Stimulated activated CD4-positive, alpha-beta T cell treated with anti-CD3 and anti-CD28 coated beads, Interleukin-1b, Interleukin-23, amount 100 ng/mL, for 4 hours (primary cell): Measurements from ENCODE around the gene RBM4B.

ENCODE experiments used
- DNase-seq, 2 donors: peaks; one replicate each; pipeline ENCODE4 v3.0.0-alpha.2; 2020; ENCODE audit warnings: low read depth in 2 of 2

RBM4B gene

GRCh38 chr11:66686801-66687750 is 9.4 kb upstream of the RBM4B start:
- DNase-seq: no peak

DNA sequence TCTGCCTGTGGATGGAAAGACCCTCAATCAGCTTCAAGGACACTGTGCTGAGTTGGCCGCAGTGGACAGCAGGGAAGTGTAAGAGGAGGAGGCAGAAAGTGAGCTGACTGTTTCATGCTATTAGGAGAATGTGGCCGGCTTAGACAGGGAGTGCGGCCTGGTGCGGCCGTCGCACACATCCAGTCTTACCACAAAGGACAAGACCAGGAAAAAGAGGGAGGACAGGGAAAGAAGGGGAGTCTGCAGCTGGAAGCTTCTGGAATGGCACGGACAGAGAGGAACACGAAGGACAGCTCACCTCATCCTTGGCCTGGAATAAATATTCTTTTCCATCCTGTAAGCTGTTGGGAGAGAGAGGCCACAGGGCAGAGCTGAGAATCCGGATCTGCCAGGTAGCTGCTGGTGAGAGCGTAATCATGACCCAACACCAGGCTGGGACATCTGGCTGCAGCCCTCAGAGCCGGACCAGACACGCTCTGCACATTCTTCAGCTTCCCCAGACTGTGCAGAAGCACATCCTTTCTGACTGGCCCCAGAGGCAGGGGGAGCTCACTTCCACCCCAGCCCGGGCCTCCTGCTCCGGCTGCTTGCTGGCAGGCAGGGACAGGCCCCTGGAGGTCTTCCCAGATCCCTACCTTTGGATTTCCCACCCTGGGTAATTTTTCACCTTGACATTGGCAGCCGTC is 8.6 kb upstream of the RBM4B start:
- no peak for DNase-seq

DNA sequence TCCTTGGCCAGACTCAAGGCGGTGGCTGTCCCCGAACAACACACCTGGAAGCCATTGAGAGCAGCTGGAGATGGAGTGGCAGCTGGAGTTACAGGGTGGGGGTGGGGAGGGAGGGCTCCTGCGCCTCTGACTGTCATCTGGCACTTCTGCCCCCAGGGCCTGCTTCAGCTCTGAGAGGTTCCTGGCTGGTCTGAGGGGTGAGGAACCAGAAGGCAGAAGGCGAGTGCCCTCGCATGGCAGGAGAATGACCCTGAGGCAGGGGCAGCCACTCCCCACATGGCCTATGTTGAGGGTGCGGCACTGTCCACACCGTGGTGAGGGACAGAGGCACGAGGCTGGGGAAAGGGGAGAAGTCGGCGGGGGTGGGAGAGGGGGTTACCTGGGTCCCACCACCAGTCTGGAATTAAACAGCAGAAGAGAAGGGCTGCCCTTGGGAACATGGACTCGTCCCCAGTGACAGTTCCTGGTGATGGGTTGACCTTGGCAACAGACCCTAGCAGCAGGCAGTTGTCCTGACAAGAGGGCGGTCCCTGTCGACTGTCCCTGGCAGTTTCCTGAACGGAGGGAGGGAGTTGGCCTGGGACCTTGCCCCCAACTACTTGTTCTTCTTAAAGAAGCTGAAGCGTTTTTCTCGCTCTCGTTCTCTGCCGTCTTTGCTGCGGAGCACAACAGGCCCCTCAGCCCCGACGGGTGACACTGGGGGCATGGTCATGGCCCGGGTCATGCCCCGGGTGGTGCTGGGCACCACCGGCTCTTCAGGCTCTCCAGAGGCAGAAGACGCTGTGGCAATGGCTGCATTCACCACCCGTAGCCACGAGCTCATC is 7.8 kb upstream of the RBM4B start:
- no peak for DNase-seq

DNA sequence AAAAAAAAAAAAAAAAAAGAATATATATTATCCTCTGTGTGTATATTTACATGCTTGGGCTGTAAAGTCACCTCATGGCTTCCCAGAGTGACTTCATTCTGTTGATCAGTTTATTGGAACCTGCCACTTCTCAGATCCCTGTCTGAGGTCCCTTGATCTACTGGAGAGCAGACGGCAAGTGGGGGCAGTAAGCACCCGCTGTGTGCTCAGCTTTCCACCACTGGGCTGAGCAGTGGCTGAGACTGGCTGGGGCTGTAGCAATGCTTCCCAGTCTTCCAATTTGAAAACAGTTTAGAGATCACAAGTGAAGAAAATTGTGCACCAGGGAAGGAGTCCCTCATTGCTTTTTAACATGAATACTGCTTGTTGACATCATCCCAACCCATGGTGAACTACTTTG is 6.9 kb upstream of the RBM4B start:
- no peak for DNase-seq

DNA sequence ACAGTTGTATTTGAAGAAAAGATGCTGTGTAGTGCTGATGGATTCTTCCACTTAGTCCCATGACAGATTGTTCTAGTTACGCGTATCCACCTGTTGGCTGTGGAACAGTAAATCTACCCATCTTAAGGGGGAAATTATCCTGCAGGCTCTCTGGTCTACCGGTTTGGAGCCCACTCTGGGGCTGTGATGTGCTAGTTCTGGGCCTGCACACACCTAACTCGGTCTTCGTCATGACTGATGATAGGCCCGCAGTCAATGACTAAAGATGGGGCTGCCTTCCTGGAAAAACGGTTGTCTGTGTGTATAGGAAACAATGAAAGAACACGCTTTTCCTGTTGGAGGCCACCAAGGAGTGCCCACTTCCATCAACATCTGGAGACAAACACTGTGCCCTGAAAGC is 6.2 kb upstream of the RBM4B start:
- DNase-seq: no peak

GRCh38 chr11:66680966-66681645 is 3.4 kb upstream of the RBM4B start:
- no peak for DNase-seq

DNA sequence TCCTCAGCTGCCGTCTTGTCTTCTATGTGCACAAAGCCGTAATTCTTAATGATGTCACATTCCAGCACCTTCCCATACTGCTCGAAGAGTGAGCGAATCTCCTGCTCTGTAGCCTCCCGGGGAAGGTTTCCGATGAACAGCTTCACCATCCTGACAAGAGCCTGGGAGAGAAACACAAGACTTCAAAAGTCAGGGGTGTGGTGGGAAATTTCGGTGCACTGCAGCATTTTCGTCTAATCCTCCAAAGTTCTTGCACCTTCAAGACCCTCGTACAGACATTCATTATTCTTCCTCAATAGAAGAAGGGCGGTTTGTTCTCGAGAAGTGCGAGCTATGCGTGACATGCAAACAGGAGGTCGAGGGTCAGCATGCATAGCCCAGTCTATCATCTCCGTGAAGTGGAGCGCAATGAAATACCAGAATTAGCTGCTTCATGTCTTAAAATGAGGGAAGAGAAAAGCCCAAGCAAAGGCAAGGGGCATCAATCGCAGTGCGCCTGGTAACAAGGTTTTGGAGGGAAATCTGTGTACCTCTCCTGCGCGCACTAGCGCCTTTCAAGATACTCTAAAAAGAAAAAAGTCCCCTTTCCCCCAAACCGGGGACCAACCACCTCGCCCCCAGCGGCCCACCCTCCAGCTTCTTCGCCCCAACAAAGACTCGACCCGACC is 622 bp downstream of the RBM4B start:
- no peak for DNase-seq

DNA sequence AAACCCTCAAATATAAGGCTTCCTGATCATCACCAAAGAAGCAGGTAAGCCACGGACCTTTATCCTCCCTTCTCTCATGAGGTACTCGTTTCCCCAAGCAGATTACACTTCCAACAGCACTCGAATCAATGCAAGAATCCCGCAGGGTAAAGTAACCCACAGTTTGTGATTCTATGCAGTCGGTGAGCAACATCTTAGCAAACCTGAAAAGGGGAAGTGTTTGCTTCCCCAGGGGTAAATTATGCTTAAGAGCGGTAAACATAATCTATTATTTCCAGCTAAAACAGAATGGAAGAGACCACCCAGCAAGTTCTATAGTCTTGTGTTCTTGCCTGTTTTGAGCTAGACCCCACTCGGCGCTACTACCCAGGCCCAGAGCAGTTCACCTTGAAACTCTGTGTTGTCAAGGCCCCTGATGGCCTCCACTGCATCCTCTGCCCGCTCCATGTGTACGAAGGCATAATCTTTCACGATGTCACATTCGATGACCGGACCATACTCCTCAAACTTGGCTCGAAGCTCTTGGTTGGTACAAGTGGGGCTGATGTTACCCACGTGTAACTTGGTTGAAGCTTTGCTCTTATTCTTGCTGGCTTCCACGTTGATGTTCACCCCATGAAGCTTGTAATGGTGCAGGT is 1.3 kb downstream of the RBM4B start:
- DNase-seq: no peak

DNA sequence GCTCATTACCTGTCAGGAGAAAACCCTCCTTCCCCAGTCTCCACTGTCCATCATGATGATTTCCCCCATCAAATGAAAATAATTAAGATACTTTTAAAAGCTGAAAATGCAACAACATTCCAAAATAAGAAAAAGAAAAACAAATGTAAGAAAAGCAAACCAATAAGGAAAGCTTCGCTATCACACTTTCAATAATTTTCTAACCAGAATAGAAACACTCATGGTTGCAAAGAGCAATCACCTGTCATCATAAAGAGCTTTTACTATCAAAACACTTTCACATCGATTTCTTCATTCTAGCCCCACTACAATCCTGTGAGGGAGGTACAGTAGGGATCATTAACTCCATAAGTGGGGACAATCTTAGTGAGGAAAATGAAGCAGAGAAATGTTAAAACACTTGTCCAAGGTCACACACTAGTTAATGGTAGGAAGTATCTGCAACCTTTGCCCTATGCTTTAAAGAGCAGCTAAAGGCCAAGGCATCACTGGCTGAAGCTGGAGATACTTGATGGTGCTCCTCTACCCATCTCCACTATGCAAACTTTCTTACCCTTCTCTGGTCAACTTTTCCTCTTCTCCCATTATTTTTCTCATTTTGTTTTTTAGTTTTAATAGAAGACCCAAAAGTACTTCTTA is 2.6 kb downstream of the RBM4B start:
- DNase-seq: no peak

- DNase-seq: no peak
Measured at GRCh38 chr11:66670816-66671215, 6.9 kb downstream of the RBM4B start.

DNA sequence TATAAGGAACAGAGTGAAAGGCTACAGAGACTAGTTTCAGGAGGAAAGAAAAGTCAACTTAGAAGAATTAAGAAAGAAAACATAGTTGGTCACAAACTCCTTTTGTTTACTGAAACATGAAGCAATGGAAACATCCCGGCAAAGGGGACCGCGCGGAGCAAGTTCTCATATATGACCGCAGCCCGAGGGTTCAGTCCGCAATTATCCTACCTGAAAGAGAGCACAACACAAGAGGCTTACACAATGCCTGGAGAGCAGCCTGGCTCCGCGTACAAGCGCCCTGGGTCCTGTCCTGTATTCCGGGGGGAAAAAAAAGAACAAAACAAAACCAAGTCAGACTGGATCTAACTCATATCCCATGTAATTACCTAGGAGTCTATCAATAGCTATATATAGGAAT is 12.3 kb downstream of the RBM4B start:
- DNase-seq: no peak

- DNase-seq: no peak
Measured at GRCh38 chr11:66663741-66664296, 13.9 kb downstream of the RBM4B start.

- no peak for DNase-seq
Measured at GRCh38 chr11:66659763-66660162, 17.9 kb downstream of the RBM4B start.

- DNase-seq: no peak
Measured at GRCh38 chr11:66653123-66653522, 24.6 kb downstream of the RBM4B start.

GRCh38 chr11:66652651-66653050 is 25.0 kb downstream of the RBM4B start:
- no peak for DNase-seq

- no peak for DNase-seq
Measured at GRCh38 chr11:66651016-66651415, 26.7 kb downstream of the RBM4B start.

- no peak for DNase-seq
Measured at GRCh38 chr11:66649903-66650302, 27.8 kb downstream of the RBM4B start.

- no peak for DNase-seq
Measured at GRCh38 chr11:66646828-66647227, 30.9 kb downstream of the RBM4B start.

- no peak for DNase-seq
Measured at GRCh38 chr11:66643745-66644437, 33.8 kb downstream of the RBM4B start.
